Colon (tissue), 2 donors: ENCODE data around the gene LONRF3.

ENCODE experiments used
- FAIRE-seq: peaks from 2 replicates; lab custom pipeline; 2012; peaks lifted over from hg19 to GRCh38; lab: Jason Lieb, UNC
- donor health status: control.
- donor health status: control.

The LONRF3 gene

GRCh38 chrX:118974088-118974907 is at the start of gene LONRF3:
TSS of gene LONRF3 (plus strand) at chrX:118974618. CDS start at chrX:118974781, 163 bp downstream.
- FAIRE-seq: no peak

GRCh38 chrX:118928151-118928550 is 46.3 kb upstream of the LONRF3 start:
- no peak for FAIRE-seq

DNA sequence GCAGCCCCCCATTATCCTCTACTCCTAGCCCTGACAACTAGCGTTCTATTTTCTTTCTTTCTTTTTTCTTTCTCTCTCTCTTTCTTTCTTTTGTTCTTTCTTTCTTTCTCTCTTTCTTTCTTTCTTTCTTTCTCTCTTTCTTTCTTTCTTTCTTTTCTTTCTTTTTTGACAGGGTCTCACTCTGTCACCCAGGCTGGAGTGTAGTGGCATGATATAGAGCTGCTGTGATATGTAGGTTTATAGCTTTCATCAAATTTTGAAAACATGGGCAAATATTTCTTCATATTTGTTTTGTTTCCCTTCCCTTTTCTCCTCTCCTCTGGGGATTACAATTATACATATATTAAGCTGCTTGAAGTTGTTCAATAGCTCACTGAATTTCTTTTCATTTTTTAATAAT is 39.1 kb upstream of the LONRF3 start:
- FAIRE-seq: no peak

GRCh38 chrX:118941147-118941546 is 33.3 kb upstream of the LONRF3 start:
- FAIRE-seq: no peak

DNA sequence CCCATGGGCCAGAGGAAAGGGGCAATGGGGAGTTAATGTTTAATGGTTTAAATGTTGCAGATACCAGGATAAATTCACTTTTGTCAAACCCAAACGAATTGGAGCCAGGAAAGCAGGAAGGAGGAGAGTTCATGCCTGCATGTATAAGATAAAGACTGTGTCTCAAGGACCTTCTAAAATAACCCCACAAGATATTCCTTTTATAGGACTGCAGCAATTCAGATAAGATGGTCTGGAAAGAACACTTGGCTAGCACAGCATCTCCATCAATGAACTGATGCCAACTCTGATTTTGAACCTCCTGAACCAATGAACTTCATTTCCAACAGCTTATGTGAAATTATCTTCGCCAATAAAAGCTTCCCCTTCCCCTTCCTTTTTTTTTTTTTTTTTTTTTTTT is 31.3 kb upstream of the LONRF3 start:
- FAIRE-seq: no peak

DNA sequence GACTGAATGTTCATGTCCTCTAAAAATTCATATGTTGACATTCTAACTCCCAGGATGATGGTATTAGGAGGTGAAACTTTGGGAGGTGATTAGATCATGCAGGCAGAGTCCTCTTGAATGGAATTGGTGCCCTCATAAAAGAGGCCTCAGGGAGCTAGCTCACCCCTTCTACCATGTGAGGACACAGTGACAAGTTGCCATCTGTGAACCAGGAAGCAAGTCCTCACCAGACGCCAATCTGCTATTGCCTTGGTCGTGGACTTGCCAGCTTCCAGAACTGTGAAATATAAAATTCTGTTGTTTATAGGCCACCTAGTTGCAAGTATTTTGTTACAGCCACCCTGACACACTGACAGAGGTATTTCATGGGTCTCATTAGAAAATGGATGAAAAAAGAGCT is 28.5 kb upstream of the LONRF3 start:
- FAIRE-seq: no peak

DNA sequence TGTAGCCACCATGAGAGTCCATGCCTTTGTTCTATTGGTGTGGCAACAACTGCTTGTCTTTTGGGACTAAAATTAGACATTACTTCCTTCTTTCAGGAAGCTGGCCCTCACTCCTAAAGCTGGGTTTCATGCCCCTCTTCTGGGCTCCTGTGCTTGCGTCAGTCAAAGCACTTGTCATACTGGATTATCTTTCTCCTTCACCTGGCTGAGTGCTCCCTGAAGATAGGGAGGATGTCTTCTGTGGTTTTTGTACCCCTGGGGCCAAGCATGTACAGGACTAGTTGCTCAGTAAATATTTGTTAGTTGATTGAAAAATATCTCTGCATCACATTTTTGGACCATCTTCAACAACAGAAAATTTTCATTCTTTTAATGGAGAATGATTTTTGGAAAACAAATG is 26.1 kb upstream of the LONRF3 start:
- no peak for FAIRE-seq

- no peak for FAIRE-seq
These were observed 12.4 kb upstream of the LONRF3 start for GRCh38 chrX:118961866-118962560.

DNA sequence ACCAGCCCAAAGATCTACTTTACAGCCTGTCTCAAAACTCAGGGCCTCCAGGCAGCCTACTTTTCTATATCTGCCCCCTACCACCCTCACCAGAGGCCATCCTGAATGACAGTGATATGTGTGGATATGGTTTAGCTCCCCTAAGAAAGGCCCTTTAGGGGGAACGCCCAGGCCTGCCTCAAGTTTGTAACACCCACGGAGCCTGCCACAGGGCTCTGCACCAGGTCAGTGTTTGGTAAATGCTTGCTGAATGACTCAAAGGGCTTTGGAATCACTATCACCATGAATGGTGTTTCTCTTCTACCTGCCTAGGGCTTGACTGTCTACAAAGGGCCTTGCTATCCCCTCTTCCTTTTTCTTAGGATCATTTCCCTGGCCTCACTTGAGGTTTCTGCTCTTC is 11.3 kb upstream of the LONRF3 start:
- no peak for FAIRE-seq

GRCh38 chrX:118964252-118964651 is 10.2 kb upstream of the LONRF3 start:
- no peak for FAIRE-seq

DNA sequence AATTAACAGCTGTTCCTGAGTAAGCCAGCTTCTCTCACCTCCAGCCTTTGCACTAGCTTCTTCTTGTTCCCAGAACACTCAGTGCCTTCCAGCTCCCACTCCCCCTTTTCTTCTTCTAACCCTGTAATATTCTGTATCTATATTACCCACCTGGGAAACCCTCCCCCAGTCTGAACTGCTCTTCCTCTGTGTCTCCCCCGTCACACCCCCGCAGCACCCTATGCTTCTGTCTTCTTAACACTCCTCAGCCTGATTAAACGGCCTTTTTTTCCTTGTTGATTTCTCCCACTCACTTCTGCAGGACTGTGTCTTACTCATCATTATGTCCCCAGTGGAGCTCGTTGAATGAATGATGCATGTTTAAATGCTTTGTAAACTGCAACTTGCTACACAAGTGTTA is 9.0 kb upstream of the LONRF3 start:
- FAIRE-seq: no peak

GRCh38 chrX:118968031-118968430 is 6.4 kb upstream of the LONRF3 start:
- FAIRE-seq: no peak

GRCh38 chrX:118971552-118971951 is 2.9 kb upstream of the LONRF3 start:
- no peak for FAIRE-seq

- no peak for FAIRE-seq
These were observed 880 bp upstream of the LONRF3 start for GRCh38 chrX:118973389-118974087.

DNA sequence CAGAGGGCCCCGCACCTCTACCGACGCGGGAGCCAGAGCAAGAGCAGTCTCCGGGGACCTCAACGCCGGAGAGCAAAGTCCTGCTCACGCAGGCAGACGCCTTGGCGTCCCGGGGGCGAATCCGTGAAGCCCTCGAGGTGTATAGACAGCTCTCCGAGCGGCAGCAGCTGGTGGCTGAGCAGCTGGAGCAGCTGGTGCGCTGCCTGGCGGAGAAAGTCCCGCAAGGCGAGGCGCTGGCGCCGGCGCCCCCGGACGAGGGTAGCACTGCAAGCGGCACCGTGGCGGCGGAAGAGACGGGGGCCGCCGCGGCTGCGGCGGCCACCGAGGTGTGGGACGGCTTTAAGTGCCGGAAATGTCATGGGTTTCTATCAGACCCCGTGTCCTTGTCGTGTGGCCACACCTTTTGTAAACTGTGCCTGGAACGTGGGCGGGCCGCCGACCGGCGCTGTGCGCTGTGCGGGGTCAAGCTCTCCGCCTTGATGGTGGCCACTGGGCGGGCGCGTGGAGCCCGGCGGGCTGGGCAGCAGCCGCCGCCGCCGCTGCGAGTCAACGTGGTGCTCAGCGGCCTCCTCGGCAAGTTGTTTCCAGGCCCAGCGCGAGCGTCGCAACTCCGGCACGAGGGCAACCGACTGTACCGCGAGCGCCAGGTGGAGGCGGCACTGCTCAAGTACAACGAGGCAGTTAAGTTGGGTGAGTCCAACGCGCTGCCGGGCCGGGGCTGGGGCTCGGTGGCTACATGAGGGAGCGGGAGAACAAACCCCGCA is 672 bp downstream of the LONRF3 start:
- FAIRE-seq: no peak

DNA sequence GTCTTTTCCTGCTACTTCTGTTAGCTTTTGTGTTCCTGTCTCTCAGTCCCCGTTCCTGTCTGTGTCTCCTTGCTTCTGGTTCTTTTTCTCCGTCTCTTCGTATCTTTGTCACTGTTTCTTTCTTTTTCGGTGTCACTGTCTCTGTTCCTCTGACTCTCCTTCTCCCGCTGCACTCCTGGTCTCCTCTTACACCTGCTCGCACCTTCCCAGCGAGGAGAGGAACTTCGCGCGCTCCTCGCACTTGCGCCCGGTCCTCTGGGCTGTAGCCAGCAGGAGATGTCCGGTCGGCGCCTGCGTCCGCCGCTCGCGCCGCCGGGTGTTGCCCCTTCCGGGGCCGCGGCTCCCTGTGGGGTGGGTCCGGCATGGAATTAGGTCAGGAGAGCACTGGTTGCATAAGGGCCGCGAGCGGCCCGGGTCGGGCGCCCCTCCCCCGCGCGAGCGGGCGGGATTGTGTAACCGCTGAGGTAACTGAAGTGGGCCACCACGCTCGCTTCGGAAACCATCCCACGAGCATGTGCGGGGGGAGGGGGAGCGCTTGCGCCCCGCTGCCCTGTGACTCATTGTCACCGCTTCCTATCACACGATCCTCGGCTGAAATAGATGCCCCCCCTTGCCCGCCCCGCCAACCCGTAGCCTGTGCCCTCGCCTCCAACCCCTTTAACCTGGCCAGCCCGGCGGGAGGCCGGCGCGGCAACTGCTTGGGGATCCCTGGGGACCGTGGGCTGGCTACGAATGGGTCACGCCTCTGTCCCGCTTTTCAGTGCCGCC is 1.6 kb downstream of the LONRF3 start:
- FAIRE-seq: no peak

DNA sequence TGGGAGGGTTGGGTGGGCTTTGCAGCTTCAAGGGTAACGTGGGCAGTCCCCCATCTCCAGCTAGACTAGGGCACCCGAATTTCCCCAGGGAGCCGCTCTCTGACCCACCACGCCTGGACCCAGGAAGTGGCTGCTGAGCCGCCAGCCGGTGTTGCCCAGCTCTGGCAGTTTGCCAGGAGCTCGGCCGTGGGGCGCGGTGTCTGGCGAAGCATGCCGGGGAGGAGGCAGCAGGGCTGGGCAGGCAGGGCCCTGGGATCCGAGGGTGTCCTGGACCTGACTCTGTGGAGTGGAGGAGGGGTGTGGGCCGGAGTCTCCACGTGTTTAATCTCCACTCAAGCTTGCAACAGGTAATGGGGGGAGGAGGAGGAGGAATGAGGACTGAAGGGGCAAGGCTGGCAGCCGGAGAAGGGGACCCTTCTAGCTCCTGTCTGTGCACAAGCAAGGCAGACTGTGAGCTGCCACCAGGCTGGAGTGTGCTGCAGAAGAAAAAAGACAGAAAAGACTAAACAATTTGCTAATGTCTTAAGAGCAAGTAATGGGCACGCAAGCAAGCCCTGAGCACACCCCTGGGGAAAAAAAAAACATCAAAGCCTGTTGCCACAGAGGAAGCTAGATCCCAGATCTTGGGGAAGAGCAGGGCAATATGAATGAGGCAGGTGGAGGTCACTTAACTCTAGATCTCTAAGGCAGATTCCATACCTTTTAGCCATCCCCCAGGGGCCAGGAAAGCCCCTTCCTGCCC is 2.4 kb downstream of the LONRF3 start:
- no peak for FAIRE-seq

DNA sequence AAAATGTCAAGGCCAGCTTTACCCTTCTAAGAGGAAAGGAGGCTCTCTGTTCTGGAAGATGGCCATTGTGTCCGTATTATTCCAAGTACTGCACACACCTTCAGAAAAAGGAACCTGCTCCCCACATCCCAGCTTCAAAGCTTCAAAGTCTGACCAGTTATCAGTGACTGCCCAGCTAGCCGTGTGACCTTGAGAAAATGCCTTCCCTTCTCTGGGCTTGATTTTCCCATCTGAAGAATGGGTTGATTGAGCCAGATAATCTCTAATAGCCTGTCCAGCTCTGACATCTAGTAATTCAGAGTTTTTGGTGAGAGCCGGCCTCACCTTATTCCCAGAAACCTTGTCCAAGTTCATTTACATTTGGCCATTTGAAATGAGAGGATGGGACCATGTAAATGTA is 3.0 kb downstream of the LONRF3 start:
- no peak for FAIRE-seq

DNA sequence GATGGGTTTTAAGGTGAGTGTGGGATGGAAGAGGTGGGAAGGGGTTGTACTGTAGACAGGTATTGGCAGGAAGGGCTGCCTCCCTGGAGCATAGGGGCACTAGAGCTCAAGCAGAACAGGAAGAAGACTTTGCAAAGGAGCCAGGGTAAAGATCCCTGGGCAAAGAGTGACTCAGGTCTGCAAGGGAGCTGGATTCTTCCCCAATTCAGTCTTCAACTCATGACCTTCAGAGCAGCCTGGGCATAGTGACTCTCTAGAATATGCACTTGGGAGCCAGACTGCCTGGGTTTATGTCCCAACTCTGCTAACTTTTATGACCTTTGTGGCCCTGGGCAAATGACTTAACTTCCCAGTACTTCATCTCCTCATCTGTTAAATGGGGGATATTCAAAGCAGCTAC is 4.0 kb downstream of the LONRF3 start:
- no peak for FAIRE-seq

- no peak for FAIRE-seq
These were observed 6.3 kb downstream of the LONRF3 start for GRCh38 chrX:118980761-118981160.

DNA sequence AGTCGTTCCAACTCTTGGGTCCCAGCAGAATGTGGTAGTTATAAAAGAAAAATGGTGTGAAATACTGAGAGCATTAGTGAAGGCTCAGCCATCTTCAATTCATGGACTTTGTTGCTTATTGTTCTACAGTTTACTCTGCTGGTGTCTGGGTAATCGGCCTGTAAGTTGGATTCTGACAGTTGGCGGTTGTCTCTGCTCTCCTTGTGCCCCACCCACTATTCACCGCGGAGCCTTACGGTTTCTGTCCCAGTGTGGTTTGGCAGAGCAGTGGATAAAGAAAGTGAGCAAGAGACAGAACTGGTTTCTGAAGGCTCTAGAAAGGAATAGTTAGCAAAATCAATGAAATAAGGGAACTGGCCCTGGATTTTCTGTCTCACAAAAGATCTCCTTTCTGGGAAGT is 9.1 kb downstream of the LONRF3 start:
- FAIRE-seq: no peak
